HCT116 (cell line): ENCODE results near the gene SCRG1. TPM values are rescaled to one million over a fixed set of nuclear protein-coding genes. Genes with fewer than 3 reads are reported as not detected.

ENCODE experiments used
- ATAC-seq: fragments of 200-7000 bp; cut with Tn5 transposase; 2 replicates; pipeline ENCODE4 v1.9.1; 2020; ENCODE audit warnings: mild to moderate bottlenecking, moderate library complexity
- BruUV-seq: library from RNA; stranded (reverse); fragments of 400-500 nt; replicated peaks from 2 replicates; lab custom pipeline; 2021; lab: Mats Ljungman, UMichigan
- CTCF ChIA-PET: fragments of 300-600 bp; sonication (Branson Sonifier 250); formaldehyde crosslinking; loops from one replicate; lab custom pipeline; 2021; ENCODE audit warnings: antibody characterized with exemption; lab: Charles Lee
- POLR2A ChIA-PET: fragments of 300-600, 350-600 bp; sonication (Branson Sonifier 250); formaldehyde crosslinking; loops from one replicate; lab custom pipeline; 2021; ENCODE audit warnings: antibody characterized with exemption; lab: Charles Lee
- RAD21 ChIA-PET, 2 experiments: fragments of 300-600 bp; sonication (Branson Sonifier 250); formaldehyde crosslinking; loops; one replicate each; lab custom pipeline; 2023; ENCODE audit warnings: low total read pairs in 2 of 2; ENCODE audit not compliant: uncharacterized antibody in 2 of 2, unreplicated experiment in 2 of 2, low non-redundant PET in 1 of 2; lab: Charles Lee
- DNase-seq: peaks from one replicate; pipeline ENCODE4 v3.0.0-alpha.2; 2010; ENCODE audit warnings: low read depth, low spot score
- H2AFZ ChIP-seq: fragments of 200-600 bp; shearing (Covaris generic), sonication (generic); 2 replicates; pipeline ENCODE4 v1.6.1; 2017; ENCODE audit warnings: low read depth, mixed run types, mixed read lengths, antibody characterized with exemption, low read length; ENCODE audit not compliant: poor library complexity, severe bottlenecking
- H3K27ac ChIP-seq: 2 replicates; pipeline ENCODE4 v1.5.1; 2012; ENCODE audit warnings: low read depth, low read length
- H3K27me3 ChIP-seq: fragments of 200-600 bp; sonication (generic); 2 replicates; pipeline ENCODE4 v1.6.1; 2016; ENCODE audit warnings: mixed run types, low read length, mixed read lengths; ENCODE audit not compliant: insufficient read depth
- H3K36me3 ChIP-seq, 2 experiments: fragments of 200-500 bp in 1 of 2; fragments of 200-600 bp in 1 of 2; sonication (Bioruptor generic) in 1 of 2; sonication (generic) in 1 of 2; 2 replicates each; pipeline versions ENCODE4 v1.5.1 to v1.6.1; 2014 to 2016; ENCODE audit warnings: low read length in 2 of 2, inconsistent platforms in 1 of 2, mixed read lengths in 1 of 2, mixed run types in 1 of 2; ENCODE audit not compliant: insufficient read depth in 2 of 2, control insufficient read depth in 1 of 2
- H3K4me1 ChIP-seq, 2 experiments: fragments of 200-600 bp in 1 of 2; sonication (generic) in 1 of 2; 2 replicates each; pipeline versions ENCODE4 v1.5.1 to v1.6.1; 2012 to 2017; ENCODE audit warnings: low read length in 2 of 2, inconsistent platforms in 1 of 2, mild to moderate bottlenecking in 1 of 2, mixed read lengths in 1 of 2, mixed run types in 1 of 2, moderate library complexity in 1 of 2; ENCODE audit not compliant: insufficient read depth in 2 of 2, control insufficient read depth in 1 of 2
- H3K4me2 ChIP-seq: fragments of 200-600 bp; sonication (generic); 2 replicates; pipeline ENCODE4 v1.6.1; 2017; ENCODE audit warnings: mixed run types, low read length, mixed read lengths
- H3K4me3 ChIP-seq, 2 experiments: fragments of 200-600 bp in 1 of 2; sonication (generic) in 1 of 2; replicated peaks in 1 of 2; 2 replicates each; pipeline ENCODE4 v1.5.1; 2011 to 2016; ENCODE audit warnings: low read length in 2 of 2, control low read depth in 1 of 2, low read depth in 1 of 2, mild to moderate bottlenecking in 1 of 2, mixed read lengths in 1 of 2, mixed run types in 1 of 2
- H3K79me2 ChIP-seq: fragments of 200-600 bp; sonication (generic); 2 replicates; pipeline ENCODE4 v1.6.1; 2017; ENCODE audit warnings: mild to moderate bottlenecking, mixed run types, low read length, moderate library complexity, mixed read lengths; ENCODE audit not compliant: insufficient read depth
- H3K9ac ChIP-seq: fragments of 200-600 bp; sonication (generic); 2 replicates; pipeline ENCODE4 v1.6.1; 2016; ENCODE audit warnings: low read length, mixed read lengths
- H3K9me2 ChIP-seq: fragments of 200-600 bp; sonication (generic), shearing (Covaris generic); 2 replicates; pipeline ENCODE4 v1.6.1; 2017; ENCODE audit warnings: mixed run types, mild to moderate bottlenecking, moderate library complexity; ENCODE audit not compliant: insufficient read depth
- H3K9me3 ChIP-seq, 2 experiments: fragments of 200-500 bp in 1 of 2; fragments of 200-600 bp in 1 of 2; sonication (Bioruptor generic) in 1 of 2; sonication (generic) in 1 of 2; 2 replicates each; pipeline ENCODE4 v1.6.1; 2014 to 2017; ENCODE audit warnings: low read length in 2 of 2, mixed read lengths in 2 of 2, inconsistent platforms in 1 of 2, low read depth in 1 of 2, mild to moderate bottlenecking in 1 of 2, mixed run types in 1 of 2, moderate library complexity in 1 of 2; ENCODE audit not compliant: control insufficient read depth in 1 of 2, insufficient read depth in 1 of 2
- H4K20me1 ChIP-seq: fragments of 200-600 bp; sonication (generic), shearing (Covaris generic); 2 replicates; pipeline ENCODE4 v1.6.1; 2017; ENCODE audit warnings: mixed run types, mild to moderate bottlenecking, moderate library complexity; ENCODE audit not compliant: insufficient read depth
- CEBPB ChIP-seq: IDR thresholded peaks from 2 replicates; pipeline ENCODE4 v1.6.1; 2012; ENCODE audit warnings: low read depth
- EGR1 ChIP-seq: IDR thresholded peaks from 2 replicates; pipeline ENCODE4 v1.6.1; 2012; ENCODE audit warnings: low read depth
- EZH2 ChIP-seq: fragments of 200-600 bp; sonication (generic); IDR thresholded peaks from 2 replicates; pipeline ENCODE4 v1.6.1; 2017; ENCODE audit warnings: antibody characterized with exemption, mixed run types
- EZH2phosphoT487 ChIP-seq: fragments of 200-600 bp; IDR thresholded peaks from 2 replicates; pipeline ENCODE4 v1.6.1; 2018; ENCODE audit warnings: antibody characterized with exemption, borderline replicate concordance
- FOSL1 ChIP-seq: IDR thresholded peaks from 2 replicates; pipeline ENCODE4 v1.6.1; 2012; ENCODE audit warnings: low read depth
- JUND ChIP-seq: IDR thresholded peaks from 2 replicates; pipeline ENCODE4 v1.6.1; 2012
- POLR2A ChIP-seq: IDR thresholded peaks from 2 replicates; pipeline ENCODE4 v1.7.0; 2011; ENCODE audit warnings: borderline replicate concordance; ENCODE audit not compliant: insufficient read depth, insufficient read length; ENCODE audit errors: extremely low read depth
- POLR2AphosphoS5 ChIP-seq: IDR thresholded peaks from 2 replicates; pipeline ENCODE4 v1.6.1; 2011; ENCODE audit warnings: mild to moderate bottlenecking, low read depth, low read length, moderate library complexity
- SIN3A ChIP-seq: IDR thresholded peaks from 2 replicates; pipeline ENCODE4 v1.6.1; 2012; ENCODE audit warnings: low read depth
- SP1 ChIP-seq: IDR thresholded peaks from 2 replicates; pipeline ENCODE4 v1.6.1; 2012; ENCODE audit warnings: low read depth
- SRF ChIP-seq: IDR thresholded peaks from 2 replicates; pipeline ENCODE4 v1.6.1; 2012; ENCODE audit warnings: low read depth
- TCF7L2 ChIP-seq: IDR thresholded peaks from 2 replicates; pipeline ENCODE4 v1.7.0; 2011; ENCODE audit warnings: borderline replicate concordance, inconsistent platforms; ENCODE audit not compliant: insufficient read depth, insufficient read length; ENCODE audit errors: extremely low read depth
- YY1 ChIP-seq: IDR thresholded peaks from 2 replicates; pipeline ENCODE4 v1.6.1; 2011; ENCODE audit warnings: low read length, low read depth, moderate library complexity, mild to moderate bottlenecking; ENCODE audit not compliant: insufficient replicate concordance; ENCODE audit errors: extremely low read depth
- intact Hi-C: fragments of 100-400 bp; cut with micrococcal nuclease; formaldehyde crosslinking; loops from 2 replicates; pipeline ENCODE4 v1.10.0; 2022
- total RNA-seq: library from RNA; stranded (reverse); gene quantifications from one replicate; pipeline ENCODE4 v1.2.1, GENCODE V29; 2021; ENCODE audit not compliant: unreplicated experiment
- TF ChIP-seq, protein P1 (sequence below), 3 experiments: fragments of 200-600 bp in 1 of 3; sonication (generic) in 1 of 3; IDR thresholded peaks in 2 of 3; conservative IDR thresholded peaks in 1 of 3; 2 replicates each; pipeline ENCODE4 v1.5.1; 2012 to 2017; ENCODE audit warnings: low read depth in 2 of 3, low read length in 2 of 3, antibody characterized with exemption in 1 of 3, borderline replicate concordance in 1 of 3, control low read depth in 1 of 3, mild to moderate bottlenecking in 1 of 3, mixed read lengths in 1 of 3, mixed run types in 1 of 3, moderate library complexity in 1 of 3; ENCODE audit not compliant: insufficient read depth in 1 of 3
- TF ChIP-seq, protein P2 (sequence below): IDR thresholded peaks from 2 replicates; pipeline ENCODE4 v1.6.1; 2011; ENCODE audit warnings: mild to moderate bottlenecking, low read length, moderate library complexity; ENCODE audit not compliant: insufficient replicate concordance; ENCODE audit errors: extremely low read depth
- TF ChIP-seq, protein P3 (sequence below): IDR thresholded peaks from 2 replicates; pipeline ENCODE4 v1.6.1; 2012
- TF ChIP-seq, protein P4 (sequence below): IDR thresholded peaks from 2 replicates; pipeline ENCODE4 v1.6.1; 2012; ENCODE audit warnings: low read depth

SCRG1 gene
- total RNA-seq, 1 experiment from 2014 or later, result not detected

DNA sequence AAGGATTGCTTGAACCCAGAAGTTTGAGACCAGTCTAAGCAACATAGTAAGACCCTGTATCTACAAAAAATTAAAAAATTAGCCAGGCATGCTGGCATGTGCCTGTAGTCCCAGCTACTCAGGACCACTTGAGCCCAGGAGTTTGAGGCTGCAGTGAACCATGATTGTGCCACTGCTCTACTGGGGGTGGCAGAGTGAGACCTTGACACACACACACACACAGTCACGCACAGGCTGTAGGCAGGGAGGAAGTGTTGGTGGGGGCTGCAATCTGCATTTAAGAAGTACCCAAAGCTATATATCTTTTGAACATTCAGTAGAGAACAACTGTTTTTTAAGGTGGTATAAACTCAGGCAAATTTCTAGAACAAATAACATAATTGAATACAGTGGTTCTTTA is 7.2 kb downstream of the SCRG1 start:
- H3K27ac ChIP-seq, result no peak overlapping the region
- ATAC-seq (no peak), DNase-seq (no peak)
- no peaks in the 10 kb centered on the region for H3K79me2 ChIP-seq
- TF ChIP-seq POLR2AphosphoS5, result no peak
- TF ChIP-seq EZH2, result no peak
- no peak for TF ChIP-seq SP1
- TF ChIP-seq, protein P1, sequence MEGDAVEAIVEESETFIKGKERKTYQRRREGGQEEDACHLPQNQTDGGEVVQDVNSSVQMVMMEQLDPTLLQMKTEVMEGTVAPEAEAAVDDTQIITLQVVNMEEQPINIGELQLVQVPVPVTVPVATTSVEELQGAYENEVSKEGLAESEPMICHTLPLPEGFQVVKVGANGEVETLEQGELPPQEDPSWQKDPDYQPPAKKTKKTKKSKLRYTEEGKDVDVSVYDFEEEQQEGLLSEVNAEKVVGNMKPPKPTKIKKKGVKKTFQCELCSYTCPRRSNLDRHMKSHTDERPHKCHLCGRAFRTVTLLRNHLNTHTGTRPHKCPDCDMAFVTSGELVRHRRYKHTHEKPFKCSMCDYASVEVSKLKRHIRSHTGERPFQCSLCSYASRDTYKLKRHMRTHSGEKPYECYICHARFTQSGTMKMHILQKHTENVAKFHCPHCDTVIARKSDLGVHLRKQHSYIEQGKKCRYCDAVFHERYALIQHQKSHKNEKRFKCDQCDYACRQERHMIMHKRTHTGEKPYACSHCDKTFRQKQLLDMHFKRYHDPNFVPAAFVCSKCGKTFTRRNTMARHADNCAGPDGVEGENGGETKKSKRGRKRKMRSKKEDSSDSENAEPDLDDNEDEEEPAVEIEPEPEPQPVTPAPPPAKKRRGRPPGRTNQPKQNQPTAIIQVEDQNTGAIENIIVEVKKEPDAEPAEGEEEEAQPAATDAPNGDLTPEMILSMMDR (IDR thresholded peaks at IDR 0.05 in 2 of 3, conservative IDR thresholded peaks at IDR 0.05 in 1 of 3; ENCODE audit: borderline replicate concordance in 1 of 3, insufficient read depth in 1 of 3, low read depth in 2 of 3, low read length in 2 of 3), result no peak
- no peak for TF ChIP-seq SIN3A
- TF ChIP-seq, protein P2, sequence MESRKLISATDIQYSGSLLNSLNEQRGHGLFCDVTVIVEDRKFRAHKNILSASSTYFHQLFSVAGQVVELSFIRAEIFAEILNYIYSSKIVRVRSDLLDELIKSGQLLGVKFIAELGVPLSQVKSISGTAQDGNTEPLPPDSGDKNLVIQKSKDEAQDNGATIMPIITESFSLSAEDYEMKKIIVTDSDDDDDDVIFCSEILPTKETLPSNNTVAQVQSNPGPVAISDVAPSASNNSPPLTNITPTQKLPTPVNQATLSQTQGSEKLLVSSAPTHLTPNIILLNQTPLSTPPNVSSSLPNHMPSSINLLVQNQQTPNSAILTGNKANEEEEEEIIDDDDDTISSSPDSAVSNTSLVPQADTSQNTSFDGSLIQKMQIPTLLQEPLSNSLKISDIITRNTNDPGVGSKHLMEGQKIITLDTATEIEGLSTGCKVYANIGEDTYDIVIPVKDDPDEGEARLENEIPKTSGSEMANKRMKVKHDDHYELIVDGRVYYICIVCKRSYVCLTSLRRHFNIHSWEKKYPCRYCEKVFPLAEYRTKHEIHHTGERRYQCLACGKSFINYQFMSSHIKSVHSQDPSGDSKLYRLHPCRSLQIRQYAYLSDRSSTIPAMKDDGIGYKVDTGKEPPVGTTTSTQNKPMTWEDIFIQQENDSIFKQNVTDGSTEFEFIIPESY, result no peak
- no peak for TF ChIP-seq POLR2A
- no peak for TF ChIP-seq TCF7L2
- no peak for TF ChIP-seq JUND
- TF ChIP-seq YY1, result no peak
- no peak for TF ChIP-seq EZH2phosphoT487
- TF ChIP-seq, protein P3, sequence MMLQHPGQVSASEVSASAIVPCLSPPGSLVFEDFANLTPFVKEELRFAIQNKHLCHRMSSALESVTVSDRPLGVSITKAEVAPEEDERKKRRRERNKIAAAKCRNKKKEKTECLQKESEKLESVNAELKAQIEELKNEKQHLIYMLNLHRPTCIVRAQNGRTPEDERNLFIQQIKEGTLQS, result no peak
- TF ChIP-seq CEBPB, result no peak
- TF ChIP-seq, protein P4, sequence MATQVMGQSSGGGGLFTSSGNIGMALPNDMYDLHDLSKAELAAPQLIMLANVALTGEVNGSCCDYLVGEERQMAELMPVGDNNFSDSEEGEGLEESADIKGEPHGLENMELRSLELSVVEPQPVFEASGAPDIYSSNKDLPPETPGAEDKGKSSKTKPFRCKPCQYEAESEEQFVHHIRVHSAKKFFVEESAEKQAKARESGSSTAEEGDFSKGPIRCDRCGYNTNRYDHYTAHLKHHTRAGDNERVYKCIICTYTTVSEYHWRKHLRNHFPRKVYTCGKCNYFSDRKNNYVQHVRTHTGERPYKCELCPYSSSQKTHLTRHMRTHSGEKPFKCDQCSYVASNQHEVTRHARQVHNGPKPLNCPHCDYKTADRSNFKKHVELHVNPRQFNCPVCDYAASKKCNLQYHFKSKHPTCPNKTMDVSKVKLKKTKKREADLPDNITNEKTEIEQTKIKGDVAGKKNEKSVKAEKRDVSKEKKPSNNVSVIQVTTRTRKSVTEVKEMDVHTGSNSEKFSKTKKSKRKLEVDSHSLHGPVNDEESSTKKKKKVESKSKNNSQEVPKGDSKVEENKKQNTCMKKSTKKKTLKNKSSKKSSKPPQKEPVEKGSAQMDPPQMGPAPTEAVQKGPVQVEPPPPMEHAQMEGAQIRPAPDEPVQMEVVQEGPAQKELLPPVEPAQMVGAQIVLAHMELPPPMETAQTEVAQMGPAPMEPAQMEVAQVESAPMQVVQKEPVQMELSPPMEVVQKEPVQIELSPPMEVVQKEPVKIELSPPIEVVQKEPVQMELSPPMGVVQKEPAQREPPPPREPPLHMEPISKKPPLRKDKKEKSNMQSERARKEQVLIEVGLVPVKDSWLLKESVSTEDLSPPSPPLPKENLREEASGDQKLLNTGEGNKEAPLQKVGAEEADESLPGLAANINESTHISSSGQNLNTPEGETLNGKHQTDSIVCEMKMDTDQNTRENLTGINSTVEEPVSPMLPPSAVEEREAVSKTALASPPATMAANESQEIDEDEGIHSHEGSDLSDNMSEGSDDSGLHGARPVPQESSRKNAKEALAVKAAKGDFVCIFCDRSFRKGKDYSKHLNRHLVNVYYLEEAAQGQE, result no peak
- no peak for TF ChIP-seq SRF
- TF ChIP-seq FOSL1, result no peak
- no peak for TF ChIP-seq EGR1
- H3K9me2 ChIP-seq, result no peaks in the 10 kb centered on the region; the same call in 1 of the 2 replicates
- CTCF ChIA-PET, result no interaction called here
- no peaks in the 10 kb centered on the region for H3K27me3 ChIP-seq
- no peaks in the 10 kb centered on the region for H3K9me3 ChIP-seq
- no peak overlapping the region for H3K4me3 ChIP-seq
- RAD21 ChIA-PET, result no interaction called here
- no peaks in the 10 kb centered on the region for H4K20me1 ChIP-seq
- H3K4me2 ChIP-seq, result no peak overlapping the region
- H2AFZ ChIP-seq, result no peak overlapping the region
- no peaks in the 10 kb centered on the region for H3K36me3 ChIP-seq
- no peak overlapping the region for H3K9ac ChIP-seq
- POLR2A ChIA-PET, result no interaction called here
- BruUV-seq, result no TSS peak
- intact Hi-C loops, result no loop called here
- peaks cover 0 to 3% of the 10 kb centered on the region in 2 experiments; a peak in 1 of 4 replicates for H3K4me1 ChIP-seq
